H54 (cell line): ENCODE results near the gene GSG1.
"Not testable (repeated sequence)": the region's sequence is repeated elsewhere in the genome, so short reads cannot be mapped to it uniquely, and the experiment has no call there.

Experiments
- DNase-seq: peaks from one replicate; pipeline ENCODE4 v3.0.0; 2011; ENCODE audit warnings: low spot score, mixed read lengths; ENCODE audit not compliant: insufficient read length
- FAIRE-seq: peaks from 3 replicates; lab custom pipeline; 2011; peaks lifted over from hg19 to GRCh38; lab: Jason Lieb, UNC
- POLR2A ChIP-seq: IDR thresholded peaks from 2 replicates; pipeline ENCODE4 v1.6.1; 2011; ENCODE audit warnings: low read depth, mild to moderate bottlenecking, low read length

Gene GSG1

GRCh38 chr12:13044002-13044905 lies 59.2 kb downstream of the GSG1 start, which contains the start of gene FAM234B:
Gene FAM234B, plus strand, starts transcription at chr12:13044381. Its CDS starts 23 bp downstream, at chr12:13044404.
- FAIRE-seq (no peak), DNase-seq (peak; percentile 85)
- TF ChIP-seq POLR2A: peak; percentile 62

- DNase-seq: no peak
- TF ChIP-seq POLR2A: no peak
- FAIRE-seq: no peak
Observed at GRCh38 chr12:13042666-13043230, 60.7 kb downstream of the GSG1 start.

- DNase-seq (no peak), FAIRE-seq (no peak)
- TF ChIP-seq POLR2A: no peak
Observed at GRCh38 chr12:13041224-13041623, 62.2 kb downstream of the GSG1 start.

DNA sequence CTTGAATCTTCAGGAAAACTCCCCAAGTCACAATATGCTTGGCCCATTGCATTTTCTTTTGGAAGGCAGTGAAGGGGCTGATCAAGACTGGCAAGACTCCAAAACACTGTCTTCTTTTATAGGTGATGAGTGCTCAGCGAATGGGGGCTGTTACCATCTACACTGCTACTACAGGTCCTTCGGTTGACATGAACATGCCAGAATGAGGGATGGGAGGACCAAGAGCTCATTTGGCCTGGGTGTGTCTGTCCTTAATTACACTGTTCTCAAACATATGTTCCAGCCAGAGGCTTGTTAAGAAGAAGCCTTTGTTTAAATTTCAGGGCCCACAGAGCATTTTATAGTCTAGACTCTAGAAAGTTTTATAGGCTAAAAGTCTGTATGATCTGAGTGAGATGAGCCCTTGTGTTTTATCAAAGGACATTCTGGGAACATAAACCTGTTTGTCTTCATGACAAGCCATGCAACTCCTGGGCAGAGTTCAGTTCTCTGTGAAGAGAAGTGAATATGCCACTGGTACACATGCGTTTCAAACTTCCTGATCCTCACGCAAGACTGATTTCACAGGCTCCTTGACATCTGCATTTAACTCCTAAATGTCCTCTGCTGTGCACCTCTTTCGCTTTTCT lies 64.0 kb downstream of the GSG1 start:
- TF ChIP-seq POLR2A: no peak
- no peak for DNase-seq
- FAIRE-seq: no peak

DNA sequence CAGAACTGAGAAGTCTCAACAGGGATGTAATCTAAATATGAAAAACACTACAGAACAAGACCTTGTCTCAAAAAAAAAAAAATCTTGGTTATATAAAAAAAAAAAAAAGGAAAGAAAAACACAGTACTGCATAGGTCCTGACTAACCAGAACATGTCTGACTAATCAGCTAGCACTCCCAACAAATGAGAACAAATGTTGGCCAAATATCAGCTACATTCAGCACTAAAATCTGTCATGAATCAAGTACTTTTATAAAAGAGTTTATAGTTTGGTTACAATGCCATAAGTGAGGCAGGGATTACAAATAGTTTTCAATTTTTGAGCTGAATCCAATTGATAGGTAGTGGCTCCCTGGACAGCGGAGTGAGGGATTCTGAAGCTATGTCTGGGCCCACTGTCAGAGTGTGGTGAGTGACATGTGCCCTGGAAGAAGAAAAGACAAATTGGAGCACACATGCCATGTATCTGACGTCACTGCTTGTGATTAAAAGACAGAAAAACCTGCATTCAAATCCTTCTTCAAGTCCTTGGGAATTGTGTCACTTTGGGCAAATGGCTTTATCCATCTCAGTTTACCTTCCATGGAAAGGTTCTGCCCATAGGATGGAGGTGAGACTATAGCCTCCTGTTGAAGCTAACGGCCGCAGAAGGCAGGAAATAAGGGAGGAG lies 64.8 kb downstream of the GSG1 start:
- DNase-seq: no peak

GRCh38 chr12:13036881-13037280 lies 66.6 kb downstream of the GSG1 start:
- no peak for TF ChIP-seq POLR2A
- FAIRE-seq (no peak), DNase-seq (no peak)

More for the DNA sequence above, 64.8 kb downstream of the GSG1 start:
- no peak for FAIRE-seq
- TF ChIP-seq POLR2A: no peak

DNA sequence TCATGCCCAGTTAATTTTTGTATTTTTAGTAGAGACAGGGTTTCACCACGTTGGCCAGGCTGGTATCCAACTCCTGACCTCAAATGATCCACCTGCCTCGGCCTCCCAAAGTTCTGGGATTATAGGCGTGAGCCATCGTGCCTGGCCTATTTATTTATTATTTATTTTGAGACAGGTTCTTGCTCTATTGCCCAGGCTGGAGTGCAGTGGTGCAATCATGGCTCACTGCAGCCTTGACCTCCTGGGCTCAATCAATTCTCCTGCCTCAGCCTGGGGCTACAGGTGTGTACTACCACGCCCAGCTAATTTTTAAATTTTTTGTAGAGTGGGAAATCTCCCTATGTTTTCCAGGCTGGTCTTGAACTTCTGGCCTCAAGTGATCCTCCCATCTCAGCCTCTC lies 68.1 kb downstream of the GSG1 start:
- DNase-seq, FAIRE-seq: not testable (repeated sequence)
